ENCODE results near the gene CCDC158.
"Not testable (repeated sequence)": the region's sequence is repeated elsewhere in the genome, so short reads cannot be mapped to it uniquely, and the experiment has no call there.

Gene CCDC158

GRCh38 chr4:76420762-76421581 lies at the start of gene CCDC158:
Gene CCDC158 (minus strand): TSS chr4:76421141. CDS start chr4:76403207, 17,934 bp downstream.
- no peak for DNase-seq (ENCODE audit: low spot score)

GRCh38 chr4:76470532-76470931 lies 49.6 kb upstream of the CCDC158 start:
- no peak for DNase-seq (ENCODE audit: low spot score)

- DNase-seq (ENCODE audit: low spot score), result no peak
Measured at GRCh38 chr4:76470064-76470463, 49.1 kb upstream of the CCDC158 start.

- DNase-seq (ENCODE audit: low spot score), result no peak
Measured at GRCh38 chr4:76463568-76463967, 42.6 kb upstream of the CCDC158 start.

- no peak for DNase-seq (ENCODE audit: low spot score)
Measured at GRCh38 chr4:76459291-76459723, 38.4 kb upstream of the CCDC158 start.

GRCh38 chr4:76458825-76459224 lies 37.9 kb upstream of the CCDC158 start:
- DNase-seq (ENCODE audit: low spot score), result no peak

GRCh38 chr4:76458297-76458696 lies 37.4 kb upstream of the CCDC158 start:
- DNase-seq (ENCODE audit: low spot score), result no peak

- no peak for DNase-seq (ENCODE audit: low spot score)
Measured at GRCh38 chr4:76457885-76458284, 36.9 kb upstream of the CCDC158 start.

GRCh38 chr4:76454073-76454472 lies 33.1 kb upstream of the CCDC158 start:
- not testable (repeated sequence) for DNase-seq (ENCODE audit: low spot score)

- no peak for DNase-seq (ENCODE audit: low spot score)
Measured at GRCh38 chr4:76453232-76453631, 32.3 kb upstream of the CCDC158 start.

- DNase-seq (ENCODE audit: low spot score), result no peak
Measured at GRCh38 chr4:76449833-76450232, 28.9 kb upstream of the CCDC158 start.

- DNase-seq (ENCODE audit: low spot score), result no peak
Measured at GRCh38 chr4:76449362-76449767, 28.4 kb upstream of the CCDC158 start.

- DNase-seq (ENCODE audit: low spot score), result no peak
Measured at GRCh38 chr4:76448211-76448610, 27.3 kb upstream of the CCDC158 start.

GRCh38 chr4:76447393-76447851 lies 26.5 kb upstream of the CCDC158 start:
- DNase-seq (ENCODE audit: low spot score), result no peak

- DNase-seq (ENCODE audit: low spot score), result no peak
Measured at GRCh38 chr4:76445911-76446310, 25.0 kb upstream of the CCDC158 start.

- no peak for DNase-seq (ENCODE audit: low spot score)
Measured at GRCh38 chr4:76443376-76443775, 22.4 kb upstream of the CCDC158 start.

GRCh38 chr4:76442807-76443206 lies 21.9 kb upstream of the CCDC158 start:
- DNase-seq (ENCODE audit: low spot score), result no peak

- DNase-seq (ENCODE audit: low spot score), result no peak
Measured at GRCh38 chr4:76441881-76442280, 20.9 kb upstream of the CCDC158 start.

GRCh38 chr4:76439491-76439890 lies 18.6 kb upstream of the CCDC158 start:
- DNase-seq (ENCODE audit: low spot score), result no peak

GRCh38 chr4:76435528-76436319 lies 14.8 kb upstream of the CCDC158 start:
- no peak for DNase-seq (ENCODE audit: low spot score)

GRCh38 chr4:76434901-76435527 lies 14.1 kb upstream of the CCDC158 start, which contains the start of gene SHROOM3:
Gene SHROOM3 (plus strand): TSS chr4:76435229. CDS start chr4:76436053, 824 bp downstream.
- peak; percentile 9 for DNase-seq (ENCODE audit: low spot score)

All from NAMALWA (cell line).